Endothelial cell (in vitro differentiated cells): ENCODE results near the gene RWDD3. TPM values are rescaled to one million over a fixed set of nuclear protein-coding genes. Genes with fewer than 3 reads are reported as not detected.

ENCODE experiments used
- DNase-seq: peaks from one replicate; pipeline ENCODE4 v3.0.0; 2021; ENCODE audit warnings: low spot score
- H3K27ac Mint-ChIP-seq: one replicate; pipeline ENCODE4 v1.8.0; 2021; ENCODE audit warnings: mixed read lengths, inconsistent platforms; ENCODE audit not compliant: unreplicated experiment
- H3K27me3 Mint-ChIP-seq: one replicate; pipeline ENCODE4 v1.8.0; 2021; ENCODE audit warnings: mild to moderate bottlenecking, moderate library complexity, mixed read lengths, inconsistent platforms; ENCODE audit not compliant: unreplicated experiment
- H3K36me3 Mint-ChIP-seq: one replicate; pipeline ENCODE4 v1.8.0; 2021; ENCODE audit warnings: mild to moderate bottlenecking, low read depth, mixed read lengths, inconsistent platforms; ENCODE audit not compliant: unreplicated experiment
- H3K4me1 Mint-ChIP-seq: one replicate; pipeline ENCODE4 v1.8.0; 2021; ENCODE audit warnings: mild to moderate bottlenecking, mixed read lengths, inconsistent platforms; ENCODE audit not compliant: unreplicated experiment
- H3K4me3 Mint-ChIP-seq: one replicate; pipeline ENCODE4 v1.8.0; 2021; ENCODE audit warnings: mild to moderate bottlenecking, mixed read lengths, inconsistent platforms; ENCODE audit not compliant: unreplicated experiment
- H3K9me3 Mint-ChIP-seq: one replicate; pipeline ENCODE4 v1.8.0; 2021; ENCODE audit warnings: mixed read lengths, inconsistent platforms; ENCODE audit not compliant: unreplicated experiment
- CTCF ChIP-seq: fragments of 200-600 bp; sonication (generic); IDR thresholded peaks from one replicate; pipeline ENCODE4 v1.5.0; 2021; ENCODE audit warnings: antibody characterized with exemption; ENCODE audit not compliant: unreplicated experiment
- total RNA-seq: library from RNA; stranded (reverse); fragmentation: NEBNext Ultra II Directional; extraction: Animal tissue kit (Norgen Biotek cat#: 25700); gene quantifications from one replicate; pipeline ENCODE4 v1.2.1, GENCODE V29; 2021; ENCODE audit not compliant: unreplicated experiment

Gene RWDD3
- total RNA-seq, 1 donor from 2014 or later = 31.4 TPM

- no peak for TF ChIP-seq CTCF
- H3K4me1 Mint-ChIP-seq = no peaks in the 10 kb centered on the region
- H3K9me3 Mint-ChIP-seq = no peaks in the 10 kb centered on the region
- DNase-seq = no peak
- no peak overlapping the region for H3K27ac Mint-ChIP-seq
- H3K4me3 Mint-ChIP-seq = no peak overlapping the region
- H3K27me3 Mint-ChIP-seq = no peaks in the 10 kb centered on the region
- no peaks in the 10 kb centered on the region for H3K36me3 Mint-ChIP-seq
Observed at GRCh38 chr1:95221306-95221705, 12.7 kb upstream of the RWDD3 start.

GRCh38 chr1:95222629-95223028 lies 11.4 kb upstream of the RWDD3 start:
- Mint-ChIP-seq H3K4me3 (no peak overlapping the region), H3K4me1 (peaks cover 4% of the 10 kb centered on the region), H3K36me3 (no peaks in the 10 kb centered on the region), H3K27ac (no peak overlapping the region), H3K9me3 (no peaks in the 10 kb centered on the region), H3K27me3 (no peaks in the 10 kb centered on the region)
- no peak for TF ChIP-seq CTCF
- DNase-seq = no peak

GRCh38 chr1:95223110-95223509 lies 10.9 kb upstream of the RWDD3 start:
- H3K27me3 Mint-ChIP-seq = no peaks in the 10 kb centered on the region
- no peak overlapping the region for H3K27ac Mint-ChIP-seq
- DNase-seq = no peak
- H3K4me3 Mint-ChIP-seq = no peak overlapping the region
- no peak for TF ChIP-seq CTCF
- H3K4me1 Mint-ChIP-seq = peaks cover 4% of the 10 kb centered on the region
- H3K9me3 Mint-ChIP-seq = no peaks in the 10 kb centered on the region
- H3K36me3 Mint-ChIP-seq = no peaks in the 10 kb centered on the region

- H3K4me1 Mint-ChIP-seq = peaks cover 4% of the 10 kb centered on the region
- no peak for TF ChIP-seq CTCF
- H3K4me3 Mint-ChIP-seq = no peak overlapping the region
- H3K36me3 Mint-ChIP-seq = no peaks in the 10 kb centered on the region
- peak overlapping the region; percentile 74 for H3K27ac Mint-ChIP-seq
- no peak for DNase-seq
- H3K9me3 Mint-ChIP-seq = no peaks in the 10 kb centered on the region
- H3K27me3 Mint-ChIP-seq = no peaks in the 10 kb centered on the region
Observed at GRCh38 chr1:95226781-95227660, 7.0 kb upstream of the RWDD3 start.

- H3K36me3 Mint-ChIP-seq = no peaks in the 10 kb centered on the region
- DNase-seq = no peak
- no peak overlapping the region for H3K4me3 Mint-ChIP-seq
- no peak overlapping the region for H3K27ac Mint-ChIP-seq
- peaks cover 5% of the 10 kb centered on the region for H3K27me3 Mint-ChIP-seq
- no peak for TF ChIP-seq CTCF
- no peaks in the 10 kb centered on the region for H3K9me3 Mint-ChIP-seq
- peaks cover 4% of the 10 kb centered on the region for H3K4me1 Mint-ChIP-seq
Observed at GRCh38 chr1:95229037-95229436, 5.0 kb upstream of the RWDD3 start.
